ENCODE measurements around the gene DTNA. TPM values are rescaled to one million over a fixed set of nuclear protein-coding genes. Genes with fewer than 3 reads are reported as not detected.

The DTNA gene
- total RNA-seq, 1 experiment from 2014 or later: not detected

DNA sequence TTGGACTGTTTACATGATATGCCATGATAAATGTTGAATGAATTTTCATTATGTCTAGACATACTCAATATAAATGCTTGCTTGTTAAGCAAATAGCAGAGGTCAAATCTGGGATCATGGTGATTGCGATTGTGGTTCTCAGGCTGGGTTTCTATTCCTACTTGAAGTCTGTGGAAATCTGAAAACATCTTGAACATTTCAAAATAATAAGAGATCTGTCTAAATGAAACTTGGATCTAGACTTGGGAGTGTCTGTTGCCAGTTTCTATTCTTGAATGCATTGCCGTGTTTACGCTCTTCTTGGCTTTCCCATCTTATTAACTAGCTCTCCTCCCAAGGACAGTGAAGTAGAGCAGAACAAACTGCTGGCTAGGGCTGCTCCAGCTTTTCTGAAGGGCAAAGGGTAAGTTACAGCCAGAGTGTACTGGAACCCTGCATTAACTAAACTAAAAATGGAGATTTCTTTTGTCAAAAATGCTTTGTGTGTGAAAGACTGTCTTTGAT lies 127.7 kb downstream of the DTNA start:
- no peak overlapping the region for H3K4me2 ChIP-seq
- no peak overlapping the region for H3K4me3 ChIP-seq
- CTCF ChIA-PET: no interaction called here

DNA sequence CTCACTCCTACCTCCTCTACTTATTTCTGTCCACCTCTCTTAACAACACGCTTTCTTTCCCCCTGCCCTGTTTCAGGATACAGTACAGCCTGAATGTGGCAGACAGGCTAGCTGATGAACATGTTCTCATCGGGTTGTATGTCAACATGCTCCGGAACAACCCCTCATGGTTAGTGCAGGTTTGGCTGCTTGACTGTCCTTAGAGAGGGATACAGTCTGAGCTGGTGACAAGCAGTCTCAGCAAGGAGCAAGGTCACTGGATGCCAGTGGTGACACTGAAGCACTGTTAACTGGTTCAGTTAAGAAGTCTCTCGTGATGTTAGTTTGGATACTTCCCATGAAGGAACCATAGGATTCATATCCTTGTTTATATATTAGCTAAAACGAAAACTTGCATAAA lies 128.6 kb downstream of the DTNA start:
- Histone ChIP-seq H3K27ac (no peak overlapping the region), H3K36me3 (ENCODE audit: low read depth) (no peaks in the 10 kb centered on the region), H2AFZ (no peak overlapping the region), H3K4me1 (replicated peaks; ENCODE audit: insufficient read depth) (no peaks in the 10 kb centered on the region), H3K9me3 (ENCODE audit: insufficient read depth, low read depth) (no peaks in the 10 kb centered on the region), H3K79me2 (ENCODE audit: low read depth) (no peaks in the 10 kb centered on the region), H3F3A (ENCODE audit: insufficient read depth, low read depth) (no peaks in the 10 kb centered on the region), H3K4me3 (no peak overlapping the region), H3K27me3 (ENCODE audit: insufficient read depth, low read depth) (no peaks in the 10 kb centered on the region), H3K4me2 (no peak overlapping the region), H4K20me1 (ENCODE audit: insufficient read depth) (no peaks in the 10 kb centered on the region), H3K9me2 (ENCODE audit: insufficient read depth) (no peaks in the 10 kb centered on the region)
- POLR2A ChIA-PET (ENCODE audit: unreplicated experiment): no interaction called here
- CTCF ChIA-PET: no interaction called here
- BruUV-seq (replicated peaks): no TSS peak
- TF ChIP-seq, protein P1, sequence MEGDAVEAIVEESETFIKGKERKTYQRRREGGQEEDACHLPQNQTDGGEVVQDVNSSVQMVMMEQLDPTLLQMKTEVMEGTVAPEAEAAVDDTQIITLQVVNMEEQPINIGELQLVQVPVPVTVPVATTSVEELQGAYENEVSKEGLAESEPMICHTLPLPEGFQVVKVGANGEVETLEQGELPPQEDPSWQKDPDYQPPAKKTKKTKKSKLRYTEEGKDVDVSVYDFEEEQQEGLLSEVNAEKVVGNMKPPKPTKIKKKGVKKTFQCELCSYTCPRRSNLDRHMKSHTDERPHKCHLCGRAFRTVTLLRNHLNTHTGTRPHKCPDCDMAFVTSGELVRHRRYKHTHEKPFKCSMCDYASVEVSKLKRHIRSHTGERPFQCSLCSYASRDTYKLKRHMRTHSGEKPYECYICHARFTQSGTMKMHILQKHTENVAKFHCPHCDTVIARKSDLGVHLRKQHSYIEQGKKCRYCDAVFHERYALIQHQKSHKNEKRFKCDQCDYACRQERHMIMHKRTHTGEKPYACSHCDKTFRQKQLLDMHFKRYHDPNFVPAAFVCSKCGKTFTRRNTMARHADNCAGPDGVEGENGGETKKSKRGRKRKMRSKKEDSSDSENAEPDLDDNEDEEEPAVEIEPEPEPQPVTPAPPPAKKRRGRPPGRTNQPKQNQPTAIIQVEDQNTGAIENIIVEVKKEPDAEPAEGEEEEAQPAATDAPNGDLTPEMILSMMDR (conservative IDR thresholded peaks at IDR 0.05): no peak
- no peak for TF ChIP-seq EZH2 (IDR thresholded peaks at IDR 0.05; ENCODE audit: low read depth)
- no peak for DNase-seq
- intact Hi-C loops (cut with micrococcal nuclease; ENCODE audit: unreplicated experiment): no loop called here

More for the DNA sequence above, 127.7 kb downstream of the DTNA start:
- POLR2A ChIA-PET (ENCODE audit: unreplicated experiment): no interaction called here
- H3K4me1 ChIP-seq (replicated peaks; ENCODE audit: insufficient read depth): no peaks in the 10 kb centered on the region
- TF ChIP-seq, protein P1 (conservative IDR thresholded peaks at IDR 0.05): no peak
- TF ChIP-seq EZH2 (IDR thresholded peaks at IDR 0.05; ENCODE audit: low read depth): no peak
- H3K9me2 ChIP-seq (ENCODE audit: insufficient read depth): no peaks in the 10 kb centered on the region
- no peak overlapping the region for H2AFZ ChIP-seq
- intact Hi-C loops (cut with micrococcal nuclease; ENCODE audit: unreplicated experiment): no loop called here
- H4K20me1 ChIP-seq (ENCODE audit: insufficient read depth): no peaks in the 10 kb centered on the region
- no peaks in the 10 kb centered on the region for H3F3A ChIP-seq (ENCODE audit: insufficient read depth, low read depth)
- no peaks in the 10 kb centered on the region for H3K36me3 ChIP-seq (ENCODE audit: low read depth)
- H3K27ac ChIP-seq: no peak overlapping the region
- H3K9me3 ChIP-seq (ENCODE audit: insufficient read depth, low read depth): no peaks in the 10 kb centered on the region
- DNase-seq: no peak
- no peaks in the 10 kb centered on the region for H3K27me3 ChIP-seq (ENCODE audit: insufficient read depth, low read depth)
- BruUV-seq (replicated peaks): no TSS peak
- no peaks in the 10 kb centered on the region for H3K79me2 ChIP-seq (ENCODE audit: low read depth)

DNA sequence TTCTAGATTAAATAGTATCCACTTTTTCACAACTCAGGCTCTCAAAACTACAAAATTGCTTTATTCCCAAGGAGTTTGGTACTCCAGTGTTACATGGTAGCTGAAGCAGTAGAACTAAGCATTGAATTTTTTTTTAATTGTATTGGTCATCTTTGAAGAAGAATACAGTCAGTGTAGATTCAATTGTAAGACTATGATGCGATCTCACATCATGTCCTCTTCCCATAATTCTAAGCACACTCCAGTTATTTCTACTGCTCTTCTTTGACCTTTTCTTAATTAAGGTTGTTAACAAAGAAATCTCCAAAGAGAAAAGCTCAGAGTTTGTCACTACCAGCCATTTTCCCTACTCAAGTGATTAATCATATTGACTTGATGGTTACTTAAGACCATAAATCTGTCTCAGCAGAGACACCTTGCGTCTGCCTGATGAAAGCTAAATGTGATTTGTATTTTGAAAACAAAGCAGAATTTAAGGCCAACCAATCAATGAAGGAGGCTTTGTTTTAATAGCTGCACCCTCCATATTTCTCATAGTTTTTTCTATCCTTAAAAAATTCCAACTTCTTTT lies 130.2 kb downstream of the DTNA start:
- no TSS peak for BruUV-seq (replicated peaks)
- H3K9me2 ChIP-seq (ENCODE audit: insufficient read depth): no peaks in the 10 kb centered on the region
- H3F3A ChIP-seq (ENCODE audit: insufficient read depth, low read depth): no peaks in the 10 kb centered on the region
- ChIA-PET POLR2A (ENCODE audit: unreplicated experiment) (interaction anchor here (0.5 kb wide), 1 partner anchor 110 kb away, joined by 3 read pairs; no protein-coding TSS in a partner anchor), CTCF (no interaction called here)
- no peak overlapping the region for H2AFZ ChIP-seq
- H3K4me2 ChIP-seq: no peak overlapping the region
- no peak overlapping the region for H3K4me3 ChIP-seq
- no peaks in the 10 kb centered on the region for H3K4me1 ChIP-seq (replicated peaks; ENCODE audit: insufficient read depth)
- H3K9me3 ChIP-seq (ENCODE audit: insufficient read depth, low read depth): no peaks in the 10 kb centered on the region
- intact Hi-C loops (cut with micrococcal nuclease; ENCODE audit: unreplicated experiment): no loop called here
- no peaks in the 10 kb centered on the region for H3K79me2 ChIP-seq (ENCODE audit: low read depth)
- TF ChIP-seq EZH2 (IDR thresholded peaks at IDR 0.05; ENCODE audit: low read depth): no peak
- TF ChIP-seq, protein P1 (conservative IDR thresholded peaks at IDR 0.05): no peak
- H3K27ac ChIP-seq: no peak overlapping the region
- DNase-seq: no peak
- H3K36me3 ChIP-seq (ENCODE audit: low read depth): no peaks in the 10 kb centered on the region
- H4K20me1 ChIP-seq (ENCODE audit: insufficient read depth): no peaks in the 10 kb centered on the region
- no peaks in the 10 kb centered on the region for H3K27me3 ChIP-seq (ENCODE audit: insufficient read depth, low read depth)
